T47D (cell line): ENCODE data around the gene GATAD2A.

ENCODE experiments used
- DNase-seq, 2 experiments: peaks; one replicate each; pipeline versions ENCODE4 v3.0.0 to v3.0.0-alpha.2; 2011 to 2012; ENCODE audit warnings: low read depth in 1 of 2, low spot score in 1 of 2
- JUND ChIP-seq: IDR thresholded peaks from 2 replicates; pipeline ENCODE4 v1.6.1; 2012; ENCODE audit warnings: low read depth
- in situ Hi-C: cut with HindIII; loops from 2 replicates; pipeline ENCODE4 v1.10.0; 2016; ENCODE audit warnings: low sequenced_read_pairs, low pct_unique_long_range_greater_than_20kb

Gene GATAD2A

GRCh38 chr19:19418555-19419260, 13.2 kb downstream of the GATAD2A start:
- no peak for DNase-seq
- in situ Hi-C loops: no loop called here
- no peak for TF ChIP-seq JUND

GRCh38 chr19:19420570-19421298, 15.3 kb downstream of the GATAD2A start:
- no peak for TF ChIP-seq JUND
- DNase-seq: no peak

GRCh38 chr19:19421299-19421696, 15.8 kb downstream of the GATAD2A start:
- no peak for DNase-seq
- in situ Hi-C loops: no loop called here
- no peak for TF ChIP-seq JUND

More at GRCh38 chr19:19420570-19421298, 15.3 kb downstream of the GATAD2A start:
- in situ Hi-C loops: no loop called here

GRCh38 chr19:19422156-19422555, 16.7 kb downstream of the GATAD2A start:
- in situ Hi-C loops: no loop called here
- no peak for TF ChIP-seq JUND
- DNase-seq: no peak

GRCh38 chr19:19423322-19423721, 17.8 kb downstream of the GATAD2A start:
- no peak for TF ChIP-seq JUND
- no peak for DNase-seq
- in situ Hi-C loops: no loop called here

- TF ChIP-seq JUND: no peak
These were observed 19.8 kb downstream of the GATAD2A start for GRCh38 chr19:19425170-19425875.

GRCh38 chr19:19426216-19426615, 20.7 kb downstream of the GATAD2A start:
- in situ Hi-C loops: no loop called here
- TF ChIP-seq JUND: no peak
- DNase-seq: no peak

More at GRCh38 chr19:19425170-19425875, 19.8 kb downstream of the GATAD2A start:
- DNase-seq: no peak
- in situ Hi-C loops: no loop called here

GRCh38 chr19:19426799-19427198, 21.3 kb downstream of the GATAD2A start:
- TF ChIP-seq JUND: no peak
- DNase-seq: no peak
- in situ Hi-C loops: no loop called here

- TF ChIP-seq JUND: no peak
- no peak for DNase-seq
- in situ Hi-C loops: no loop called here
These were observed 21.8 kb downstream of the GATAD2A start for GRCh38 chr19:19427302-19427701.

GRCh38 chr19:19427944-19428343, 22.5 kb downstream of the GATAD2A start:
- in situ Hi-C loops: no loop called here
- no peak for TF ChIP-seq JUND
- DNase-seq: no peak

- TF ChIP-seq JUND: no peak
- no peak for DNase-seq
- in situ Hi-C loops: no loop called here
These were observed 23.3 kb downstream of the GATAD2A start for GRCh38 chr19:19428746-19429145.

GRCh38 chr19:19429361-19429760, 23.9 kb downstream of the GATAD2A start:
- in situ Hi-C loops: no loop called here
- no peak for DNase-seq
- no peak for TF ChIP-seq JUND

- DNase-seq: no peak
- in situ Hi-C loops: no loop called here
- no peak for TF ChIP-seq JUND
These were observed 27.3 kb downstream of the GATAD2A start for GRCh38 chr19:19432732-19433131.
